Hepatocyte (in vitro differentiated cells): ENCODE results near the gene ASIC2. TPM values are rescaled to one million over a fixed set of nuclear protein-coding genes. Genes with fewer than 3 reads are reported as not detected.

Experiments used
- DNase-seq: peaks from one replicate; pipeline ENCODE4 v3.0.0-alpha.2; 2016; ENCODE audit warnings: low spot score
- H2AFZ ChIP-seq: fragments of 200-600 bp; sonication (generic); 2 replicates; pipeline ENCODE4 v1.6.0; 2016; ENCODE audit warnings: antibody characterized with exemption, mild to moderate bottlenecking
- H3K27ac ChIP-seq: fragments of 200-600 bp; sonication (generic); 2 replicates; pipeline ENCODE4 v1.5.1; 2016; ENCODE audit warnings: mild to moderate bottlenecking
- H3K27me3 ChIP-seq: fragments of 200-600 bp; sonication (generic); 2 replicates; pipeline ENCODE4 v1.6.1; 2016
- H3K36me3 ChIP-seq: fragments of 200-600 bp; sonication (generic); replicated peaks from 2 replicates; pipeline ENCODE4 v1.5.1; 2016; ENCODE audit warnings: low read depth; ENCODE audit not compliant: insufficient read depth
- H3K4me1 ChIP-seq: fragments of 200-600 bp; sonication (generic); 2 replicates; pipeline ENCODE4 v1.5.1; 2016; ENCODE audit warnings: mild to moderate bottlenecking, moderate library complexity; ENCODE audit not compliant: insufficient read depth
- H3K4me2 ChIP-seq: fragments of 200-600 bp; sonication (generic); 2 replicates; pipeline ENCODE4 v1.6.0; 2016
- H3K4me3 ChIP-seq: fragments of 200-600 bp; sonication (generic); 2 replicates; pipeline ENCODE4 v1.5.1; 2016; ENCODE audit warnings: mild to moderate bottlenecking
- H3K79me2 ChIP-seq: fragments of 200-600 bp; sonication (generic); 2 replicates; pipeline ENCODE4 v1.6.0; 2017; ENCODE audit warnings: mild to moderate bottlenecking
- H3K9me2 ChIP-seq: fragments of 200-600 bp; sonication (generic); replicated peaks from 2 replicates; pipeline ENCODE4 v1.6.0; 2017; ENCODE audit warnings: mild to moderate bottlenecking; ENCODE audit not compliant: insufficient read depth
- H3K9me3 ChIP-seq: fragments of 200-600 bp; sonication (generic); 2 replicates; pipeline ENCODE4 v1.5.1; 2016; ENCODE audit warnings: low read depth, mild to moderate bottlenecking
- H4K20me1 ChIP-seq: fragments of 200-600 bp; sonication (generic); 2 replicates; pipeline ENCODE4 v1.6.0; 2016; ENCODE audit warnings: mild to moderate bottlenecking; ENCODE audit not compliant: insufficient read depth, poor library complexity, severe bottlenecking
- CTCF ChIP-seq: fragments of 200-600 bp; sonication (generic); IDR thresholded peaks from 2 replicates; pipeline ENCODE4 v1.5.1; 2016; ENCODE audit warnings: antibody characterized with exemption, mild to moderate bottlenecking; ENCODE audit not compliant: poor library complexity
- EZH2 ChIP-seq: fragments of 200-600 bp; sonication (generic); IDR thresholded peaks from 2 replicates; pipeline ENCODE4 v1.6.1; 2016; ENCODE audit warnings: antibody characterized with exemption, mild to moderate bottlenecking, borderline replicate concordance
- EZH2phosphoT487 ChIP-seq: fragments of 200-600 bp; sonication (generic); IDR thresholded peaks from one replicate; pipeline ENCODE4 v1.6.1; 2018; ENCODE audit warnings: antibody characterized with exemption, mild to moderate bottlenecking, low read depth, moderate library complexity; ENCODE audit not compliant: unreplicated experiment, severe bottlenecking
- WGBS: methylation state at CpG from one replicate; pipeline ENCODE4 v1.1.6; 2016; ENCODE audit warnings: low lambda C conversion rate; ENCODE audit errors: missing lambda C conversion rate; 5-methylcytosine and 5-hydroxymethylcytosine counted together
- polyA plus RNA-seq: library from polyadenylated mRNA; unstranded; fragments of >200 nt; fragmentation: Nextera tagmentation; extraction: Ambion mirVana; gene quantifications from 2 replicates; pipeline ENCODE4 v1.2.1, GENCODE V29; 2016
- total RNA-seq: library from RNA; depleted of rRNA; stranded (reverse); fragments of >200 nt; gene quantifications from 2 replicates; pipeline ENCODE4 v1.2.3, GENCODE V29; 2014

ASIC2 gene
- total and polyA plus RNA-seq, 2 experiments from 2014 or later, result 2.3 to 3.3 TPM

- H3K4me2 ChIP-seq, result no peak overlapping the region
- no peak overlapping the region for H3K4me3 ChIP-seq
- no peak for TF ChIP-seq EZH2phosphoT487
- TF ChIP-seq CTCF, result peak; percentile 63
- no peak for TF ChIP-seq EZH2
- no peaks in the 10 kb centered on the region for H3K9me3 ChIP-seq
- H3K4me1 ChIP-seq, result no peaks in the 10 kb centered on the region
- no peaks in the 10 kb centered on the region for H4K20me1 ChIP-seq
- no peaks in the 10 kb centered on the region for H3K27me3 ChIP-seq
- no peak overlapping the region for H3K27ac ChIP-seq
- H2AFZ ChIP-seq, result no peak overlapping the region
- H3K36me3 ChIP-seq, result no peaks in the 10 kb centered on the region
- DNase-seq, result peak; percentile 61
- WGBS, result 14% methylated on average over 3 of the region's 3 CpGs
- no peaks in the 10 kb centered on the region for H3K9me2 ChIP-seq
- no peaks in the 10 kb centered on the region for H3K79me2 ChIP-seq
These were observed 254.4 kb downstream of the ASIC2 start for GRCh38 chr17:33038740-33039139.

- TF ChIP-seq EZH2phosphoT487, result no peak
- no peak for TF ChIP-seq CTCF
- no peak for TF ChIP-seq EZH2
- Histone ChIP-seq H3K36me3 (no peaks in the 10 kb centered on the region), H2AFZ (no peak overlapping the region), H3K79me2 (no peaks in the 10 kb centered on the region), H3K4me1 (no peaks in the 10 kb centered on the region), H4K20me1 (no peaks in the 10 kb centered on the region), H3K4me3 (no peak overlapping the region), H3K9me2 (no peaks in the 10 kb centered on the region), H3K27me3 (peaks cover 7% of the 10 kb centered on the region), H3K4me2 (no peak overlapping the region), H3K9me3 (no peaks in the 10 kb centered on the region), H3K27ac (no peak overlapping the region)
- WGBS, result 88% methylated on average over 4 of the region's 4 CpGs
- no peak for DNase-seq
These were observed 259.9 kb downstream of the ASIC2 start for GRCh38 chr17:33033176-33033575.

GRCh38 chr17:33028778-33029177 lies 264.3 kb downstream of the ASIC2 start:
- DNase-seq, result no peak
- Histone ChIP-seq H3K4me3 (no peak overlapping the region), H3K79me2 (no peaks in the 10 kb centered on the region), H4K20me1 (no peaks in the 10 kb centered on the region), H3K36me3 (no peaks in the 10 kb centered on the region), H3K27me3 (peaks cover 7% of the 10 kb centered on the region), H3K9me3 (no peaks in the 10 kb centered on the region), H3K4me2 (no peak overlapping the region), H3K4me1 (no peaks in the 10 kb centered on the region), H3K9me2 (no peaks in the 10 kb centered on the region), H2AFZ (no peak overlapping the region), H3K27ac (no peak overlapping the region)
- 77% methylated on average over 1 of the region's 1 CpG for WGBS
- TF ChIP-seq EZH2 (no peak), CTCF (no peak), EZH2phosphoT487 (no peak)

GRCh38 chr17:33028061-33028460 lies 265.0 kb downstream of the ASIC2 start:
- no peak for TF ChIP-seq EZH2

More at GRCh38 chr17:33028061-33028460, 265.0 kb downstream of the ASIC2 start:
- WGBS, result 85% methylated on average over 8 of the region's 8 CpGs
- no peaks in the 10 kb centered on the region for H3K4me1 ChIP-seq
- no peaks in the 10 kb centered on the region for H4K20me1 ChIP-seq
- H2AFZ ChIP-seq, result no peak overlapping the region
- no peak overlapping the region for H3K4me3 ChIP-seq
- no peaks in the 10 kb centered on the region for H3K79me2 ChIP-seq
- no peak overlapping the region for H3K4me2 ChIP-seq
- no peak overlapping the region for H3K27ac ChIP-seq
- H3K36me3 ChIP-seq, result no peaks in the 10 kb centered on the region
- DNase-seq, result no peak
- H3K9me3 ChIP-seq, result no peaks in the 10 kb centered on the region
- peaks cover 7% of the 10 kb centered on the region for H3K27me3 ChIP-seq
- no peaks in the 10 kb centered on the region for H3K9me2 ChIP-seq
